ENCODE data around the gene OR5K2. TPM values are rescaled to one million over a fixed set of nuclear protein-coding genes. Genes with fewer than 3 reads are reported as not detected.
A peak's percentile ranks its signal among the peaks of the same experiment; 100 is the strongest.

The OR5K2 gene
- polyA plus RNA-seq, 2 of the 4 experiments (the other 2 are of a cell fraction), result not detected

- TF ChIP-seq ATOH8 (CRISPR knock-in tag; IDR thresholded peaks at IDR 0.05; ENCODE audit: low read depth), result no peak
Measured at GRCh38 chr3:98514948-98515347, 17.5 kb downstream of the OR5K2 start (continued).

DNA sequence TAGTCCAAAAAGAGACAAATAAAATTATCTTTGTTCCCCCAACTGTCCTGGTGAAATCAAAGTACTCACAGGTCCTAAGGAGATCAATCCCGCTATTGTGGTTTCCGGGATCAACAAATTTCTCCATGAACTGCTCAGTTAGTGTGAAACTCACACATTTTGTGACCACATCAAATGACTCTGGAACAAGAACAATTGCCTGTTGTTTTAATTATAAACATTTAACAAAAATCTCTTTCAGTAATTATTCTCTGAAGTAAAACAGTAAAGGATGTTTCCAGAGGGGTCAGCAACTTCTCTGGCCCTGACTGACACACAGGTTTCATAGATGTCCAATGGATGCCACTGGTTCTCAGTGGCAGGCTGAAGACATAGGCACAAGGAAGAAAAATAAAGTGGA is 21.3 kb downstream of the OR5K2 start:
- no peak for DNase-seq (ENCODE audit: low read depth in 1 of 2, low spot score in 1 of 2)
- no peak overlapping the region for H3K4me2 ChIP-seq
- ATAC-seq, result no peak
- no peak overlapping the region for H3K4me3 ChIP-seq
- no peak for FAIRE-seq
- TF ChIP-seq HOXB13 (CRISPR knock-in tag; IDR thresholded peaks at IDR 0.05; ENCODE audit: low read depth) (no peak), FOXS1 (CRISPR knock-in tag; IDR thresholded peaks at IDR 0.05) (no peak), CBX8 (IDR thresholded peaks at IDR 0.05) (no peak)
- TF ChIP-seq, protein P1, sequence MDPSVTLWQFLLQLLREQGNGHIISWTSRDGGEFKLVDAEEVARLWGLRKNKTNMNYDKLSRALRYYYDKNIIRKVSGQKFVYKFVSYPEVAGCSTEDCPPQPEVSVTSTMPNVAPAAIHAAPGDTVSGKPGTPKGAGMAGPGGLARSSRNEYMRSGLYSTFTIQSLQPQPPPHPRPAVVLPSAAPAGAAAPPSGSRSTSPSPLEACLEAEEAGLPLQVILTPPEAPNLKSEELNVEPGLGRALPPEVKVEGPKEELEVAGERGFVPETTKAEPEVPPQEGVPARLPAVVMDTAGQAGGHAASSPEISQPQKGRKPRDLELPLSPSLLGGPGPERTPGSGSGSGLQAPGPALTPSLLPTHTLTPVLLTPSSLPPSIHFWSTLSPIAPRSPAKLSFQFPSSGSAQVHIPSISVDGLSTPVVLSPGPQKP (IDR thresholded peaks at IDR 0.05; ENCODE audit: low read depth, low read length), result no peak
- TF ChIP-seq, protein P2, sequence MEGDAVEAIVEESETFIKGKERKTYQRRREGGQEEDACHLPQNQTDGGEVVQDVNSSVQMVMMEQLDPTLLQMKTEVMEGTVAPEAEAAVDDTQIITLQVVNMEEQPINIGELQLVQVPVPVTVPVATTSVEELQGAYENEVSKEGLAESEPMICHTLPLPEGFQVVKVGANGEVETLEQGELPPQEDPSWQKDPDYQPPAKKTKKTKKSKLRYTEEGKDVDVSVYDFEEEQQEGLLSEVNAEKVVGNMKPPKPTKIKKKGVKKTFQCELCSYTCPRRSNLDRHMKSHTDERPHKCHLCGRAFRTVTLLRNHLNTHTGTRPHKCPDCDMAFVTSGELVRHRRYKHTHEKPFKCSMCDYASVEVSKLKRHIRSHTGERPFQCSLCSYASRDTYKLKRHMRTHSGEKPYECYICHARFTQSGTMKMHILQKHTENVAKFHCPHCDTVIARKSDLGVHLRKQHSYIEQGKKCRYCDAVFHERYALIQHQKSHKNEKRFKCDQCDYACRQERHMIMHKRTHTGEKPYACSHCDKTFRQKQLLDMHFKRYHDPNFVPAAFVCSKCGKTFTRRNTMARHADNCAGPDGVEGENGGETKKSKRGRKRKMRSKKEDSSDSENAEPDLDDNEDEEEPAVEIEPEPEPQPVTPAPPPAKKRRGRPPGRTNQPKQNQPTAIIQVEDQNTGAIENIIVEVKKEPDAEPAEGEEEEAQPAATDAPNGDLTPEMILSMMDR (IDR thresholded peaks at IDR 0.05), result no peak
- ChIA-PET CTCF (no interaction called here), POLR2A (no interaction called here)
- H3K4me1 ChIP-seq, result peaks cover 8% of the 10 kb centered on the region; the same call in 2 of the 3 replicates
- H3K9me3 ChIP-seq, result no peaks in the 10 kb centered on the region
- H3K27ac ChIP-seq, result no peak overlapping the region
- 94% methylated on average over 2 of the region's 2 CpGs for WGBS (ENCODE audit: missing lambda C conversion rate)

DNA sequence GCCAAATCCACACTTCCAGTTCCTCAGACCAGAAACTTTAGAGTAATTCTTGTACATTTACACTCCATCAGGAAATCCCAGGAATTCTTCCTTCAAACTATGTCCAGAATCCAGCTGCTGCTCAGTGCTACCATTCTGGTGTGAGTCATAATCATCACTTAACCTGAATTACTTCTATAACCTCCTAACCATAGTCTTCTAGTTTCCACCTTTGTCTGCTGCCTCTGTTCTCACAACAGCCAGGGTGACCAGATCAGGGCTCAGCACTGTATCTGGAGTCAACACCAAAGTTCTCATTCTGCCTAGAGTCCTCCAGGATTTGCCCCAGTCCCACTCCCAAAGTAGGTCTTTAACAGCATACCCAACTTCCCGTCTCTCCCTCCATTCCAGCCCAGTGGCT is 21.9 kb downstream of the OR5K2 start:
- H3K4me2 ChIP-seq, result no peak overlapping the region
- no peaks in the 10 kb centered on the region for H3K9me3 ChIP-seq
- ChIA-PET POLR2A (no interaction called here), CTCF (no interaction called here)
- WGBS (ENCODE audit: missing lambda C conversion rate), result 93% methylated on average over 1 of the region's 1 CpG
- TF ChIP-seq FOSL2 (IDR thresholded peaks at IDR 0.05) (no peak), FOSL2 (CRISPR knock-in tag; IDR thresholded peaks at IDR 0.05) (peak; percentile 4; the same call in 1 of the 2 replicates), CBX8 (IDR thresholded peaks at IDR 0.05) (no peak)
- no peak for FAIRE-seq
- peaks cover 8% of the 10 kb centered on the region; the same call in 2 of the 3 replicates for H3K4me1 ChIP-seq
- no peak for DNase-seq (ENCODE audit: low read depth in 1 of 2, low spot score in 1 of 2)
- H3K27ac ChIP-seq, result no peak overlapping the region
- H3K4me3 ChIP-seq, result no peak overlapping the region
- ATAC-seq, result no peak

DNA sequence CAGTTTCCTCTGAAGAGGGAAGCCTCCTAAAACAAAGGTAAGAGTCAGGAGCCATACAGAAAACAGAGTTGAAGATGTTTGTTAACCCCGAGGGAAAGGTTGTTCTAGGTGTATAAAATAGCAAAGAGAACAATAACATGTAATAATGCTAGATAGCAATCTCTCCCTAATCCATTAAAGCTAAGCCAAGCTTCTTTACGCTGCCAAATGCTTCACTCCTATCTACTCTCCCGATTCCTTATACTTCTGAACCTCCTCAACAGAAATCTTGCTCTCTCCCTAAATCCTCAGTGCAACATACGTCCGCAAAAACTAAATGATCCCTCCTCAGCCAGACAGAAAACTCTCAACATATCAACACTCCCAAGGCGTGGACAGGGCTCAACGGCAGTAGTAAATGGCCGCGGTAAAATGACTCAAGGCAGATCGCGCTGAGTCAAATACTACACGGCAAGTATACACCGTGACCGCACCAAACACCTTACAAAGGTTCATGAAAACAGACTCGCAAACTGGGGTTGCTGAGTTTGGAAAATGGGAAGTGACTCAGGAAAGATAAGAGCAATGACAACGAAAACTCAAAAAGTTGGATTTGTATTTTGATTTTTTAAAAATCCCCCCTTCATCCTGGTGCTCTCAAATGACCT is 24.5 kb downstream of the OR5K2 start:
- ATAC-seq, result peak; percentile 77 to 78
- CTCF ChIA-PET, result interaction anchor here (0.9 to 1.2 kb wide), 3 partner anchors 15 to 73 kb away, joined by 3 read pairs; no protein-coding TSS in a partner anchor
- DNase-seq (ENCODE audit: low read depth in 1 of 2, low spot score in 1 of 2), result peak; percentile 25 to 59
- H3K4me2 ChIP-seq, result peak overlapping the region; percentile 66
- peaks cover 8% of the 10 kb centered on the region; the same call in 2 of the 3 replicates for H3K4me1 ChIP-seq
- FAIRE-seq, result no peak
- TF ChIP-seq, protein P3, sequence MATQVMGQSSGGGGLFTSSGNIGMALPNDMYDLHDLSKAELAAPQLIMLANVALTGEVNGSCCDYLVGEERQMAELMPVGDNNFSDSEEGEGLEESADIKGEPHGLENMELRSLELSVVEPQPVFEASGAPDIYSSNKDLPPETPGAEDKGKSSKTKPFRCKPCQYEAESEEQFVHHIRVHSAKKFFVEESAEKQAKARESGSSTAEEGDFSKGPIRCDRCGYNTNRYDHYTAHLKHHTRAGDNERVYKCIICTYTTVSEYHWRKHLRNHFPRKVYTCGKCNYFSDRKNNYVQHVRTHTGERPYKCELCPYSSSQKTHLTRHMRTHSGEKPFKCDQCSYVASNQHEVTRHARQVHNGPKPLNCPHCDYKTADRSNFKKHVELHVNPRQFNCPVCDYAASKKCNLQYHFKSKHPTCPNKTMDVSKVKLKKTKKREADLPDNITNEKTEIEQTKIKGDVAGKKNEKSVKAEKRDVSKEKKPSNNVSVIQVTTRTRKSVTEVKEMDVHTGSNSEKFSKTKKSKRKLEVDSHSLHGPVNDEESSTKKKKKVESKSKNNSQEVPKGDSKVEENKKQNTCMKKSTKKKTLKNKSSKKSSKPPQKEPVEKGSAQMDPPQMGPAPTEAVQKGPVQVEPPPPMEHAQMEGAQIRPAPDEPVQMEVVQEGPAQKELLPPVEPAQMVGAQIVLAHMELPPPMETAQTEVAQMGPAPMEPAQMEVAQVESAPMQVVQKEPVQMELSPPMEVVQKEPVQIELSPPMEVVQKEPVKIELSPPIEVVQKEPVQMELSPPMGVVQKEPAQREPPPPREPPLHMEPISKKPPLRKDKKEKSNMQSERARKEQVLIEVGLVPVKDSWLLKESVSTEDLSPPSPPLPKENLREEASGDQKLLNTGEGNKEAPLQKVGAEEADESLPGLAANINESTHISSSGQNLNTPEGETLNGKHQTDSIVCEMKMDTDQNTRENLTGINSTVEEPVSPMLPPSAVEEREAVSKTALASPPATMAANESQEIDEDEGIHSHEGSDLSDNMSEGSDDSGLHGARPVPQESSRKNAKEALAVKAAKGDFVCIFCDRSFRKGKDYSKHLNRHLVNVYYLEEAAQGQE (IDR thresholded peaks at IDR 0.05), result peak; percentile 32; the same call in 1 of the 2 replicates
- TF ChIP-seq NR3C1 (IDR thresholded peaks at IDR 0.05) (no peak), MAFK (IDR thresholded peaks at IDR 0.05; ENCODE audit: partially characterized antibody) (peak; percentile 39)
- POLR2A ChIA-PET, result interaction anchor here (1.0 to 1.4 kb wide), 3 partner anchors 37 to 758 kb away, joined by 3 to 10 read pairs (median 4); partner anchors contain the start of genes ARL6 and CPOX
- H3K27ac ChIP-seq, result peak overlapping the region; percentile 95 to 97
- peak overlapping the region; percentile 92 for H3K4me3 ChIP-seq
- 2% methylated on average over 16 of the region's 16 CpGs for WGBS (ENCODE audit: missing lambda C conversion rate)
- H3K9me3 ChIP-seq, result no peaks in the 10 kb centered on the region
